CD8-positive, alpha-beta memory T cell (primary cell): ENCODE measurements around the gene CLCN6. TPM values are rescaled to one million over a fixed set of nuclear protein-coding genes. Genes with fewer than 3 reads are reported as not detected.

Source experiments
- CTCF ChIA-PET: fragments of 350-600 bp; sonication (Branson Sonifier 250); formaldehyde crosslinking; loops from one replicate; lab custom pipeline; 2021; ENCODE audit warnings: antibody characterized with exemption; lab: Charles Lee
- POLR2A ChIA-PET: fragments of 350-600 bp; sonication (Branson Sonifier 250); formaldehyde crosslinking; loops from one replicate; lab custom pipeline; 2021; ENCODE audit warnings: antibody characterized with exemption; lab: Charles Lee
- DNase-seq, 5 donors: peaks; one replicate each; pipeline versions ENCODE4 v3.0.0 to v3.0.0-alpha.2; 2020 to 2022; ENCODE audit warnings: mixed read lengths in 1 of 5
- H3K27ac ChIP-seq: one replicate; pipeline ENCODE4 v1.7.0; 2013; ENCODE audit warnings: low read depth, mild to moderate bottlenecking, low read length, moderate library complexity
- H3K27me3 ChIP-seq: 2 replicates; pipeline ENCODE4 v1.7.0; 2013; ENCODE audit warnings: low read length, mild to moderate bottlenecking; ENCODE audit not compliant: insufficient read depth, poor library complexity, severe bottlenecking
- H3K36me3 ChIP-seq: 2 replicates; pipeline ENCODE4 v1.7.0; 2013; ENCODE audit warnings: mild to moderate bottlenecking, low read length, moderate library complexity; ENCODE audit not compliant: insufficient read depth
- H3K4me1 ChIP-seq: 2 replicates; pipeline ENCODE4 v1.7.0; 2013; ENCODE audit warnings: mild to moderate bottlenecking, low read length, moderate library complexity; ENCODE audit not compliant: insufficient read depth
- H3K4me3 ChIP-seq: 2 replicates; pipeline ENCODE4 v1.7.0; 2013; ENCODE audit warnings: mild to moderate bottlenecking, low read length
- H3K9me3 ChIP-seq: 2 replicates; pipeline ENCODE4 v1.7.0; 2013; ENCODE audit warnings: mild to moderate bottlenecking, low read length
- H3K27ac Mint-ChIP-seq, 8 donors: one replicate each; pipeline ENCODE4 v1.8.0; 2020 to 2021; ENCODE audit warnings: mixed read lengths in 8 of 8, mild to moderate bottlenecking in 6 of 8, inconsistent platforms in 3 of 8, moderate library complexity in 3 of 8
- H3K27me3 Mint-ChIP-seq, 2 donors: one replicate each; pipeline ENCODE4 v1.8.0; 2020 to 2021; ENCODE audit warnings: mixed read lengths in 2 of 2, mild to moderate bottlenecking in 1 of 2, moderate library complexity in 1 of 2
- H3K36me3 Mint-ChIP-seq, 3 donors: one replicate each; pipeline ENCODE4 v1.8.0; 2020 to 2021; ENCODE audit warnings: mixed read lengths in 3 of 3, inconsistent platforms in 1 of 3, mild to moderate bottlenecking in 1 of 3
- H3K4me1 Mint-ChIP-seq, 3 donors: one replicate each; pipeline ENCODE4 v1.8.0; 2020 to 2021; ENCODE audit warnings: mixed read lengths in 3 of 3, inconsistent platforms in 1 of 3, mild to moderate bottlenecking in 1 of 3
- H3K4me3 Mint-ChIP-seq, 7 donors: one replicate each; pipeline ENCODE4 v1.8.0; 2020 to 2021; ENCODE audit warnings: mixed read lengths in 7 of 7, mild to moderate bottlenecking in 6 of 7, moderate library complexity in 4 of 7, inconsistent platforms in 2 of 7
- H3K9me3 Mint-ChIP-seq, 5 donors: one replicate each; pipeline ENCODE4 v1.8.0; 2020 to 2022; ENCODE audit warnings: mixed read lengths in 5 of 5, mild to moderate bottlenecking in 3 of 5, moderate library complexity in 2 of 5, inconsistent platforms in 1 of 5
- polyA plus RNA-seq: library from polyadenylated mRNA; unstranded; fragments of 300-500 nt; fragmentation: Illumina TruSeq; gene quantifications from one replicate; pipeline ENCODE4 v1.2.3, GENCODE V29; 2021
- total RNA-seq, 2 experiments: library from RNA; stranded (reverse); gene quantifications; one replicate each; pipeline ENCODE4 v1.2.3, GENCODE V29; 2021

CLCN6 gene
- total and polyA plus RNA-seq, 3 experiments from 2014 or later = 1.7 to 9.3 (median 8.9) TPM

DNA sequence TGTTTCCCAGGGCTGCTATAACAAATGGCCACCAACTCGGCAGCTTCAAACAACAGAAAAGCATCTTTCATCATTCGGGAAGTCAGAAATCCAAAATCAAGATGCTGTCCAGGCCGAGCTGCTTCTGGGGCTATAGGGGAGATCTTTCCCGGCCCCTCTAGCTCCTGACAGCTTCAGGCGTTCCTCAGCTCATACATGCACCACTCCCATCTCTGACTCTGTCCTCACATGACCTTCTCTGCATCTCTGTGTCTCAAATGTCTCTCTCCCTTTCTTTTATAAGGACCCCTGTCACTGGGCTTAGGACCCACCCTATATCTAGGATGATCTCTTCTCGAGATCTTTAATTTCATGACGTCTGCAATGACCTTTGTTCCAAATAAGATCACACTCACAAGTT, 66.6 kb downstream of the CLCN6 start:
- DNase-seq = no peak
- Histone ChIP-seq H3K27ac (no peak overlapping the region), H3K9me3 (no peaks in the 10 kb centered on the region), H3K36me3 (no peaks in the 10 kb centered on the region), H3K27me3 (no peaks in the 10 kb centered on the region), H3K4me1 (no peaks in the 10 kb centered on the region), H3K4me3 (no peak overlapping the region)
- ChIA-PET CTCF (no interaction called here), POLR2A (no interaction called here)
- Mint-ChIP-seq H3K4me3 (no peak overlapping the region), H3K4me1 (no peaks in the 10 kb centered on the region), H3K9me3 (no peaks in the 10 kb centered on the region), H3K27ac (no peak overlapping the region), H3K27me3 (peaks cover 19 to 35% of the 10 kb centered on the region in 2 donors), H3K36me3 (no peaks in the 10 kb centered on the region)

DNA sequence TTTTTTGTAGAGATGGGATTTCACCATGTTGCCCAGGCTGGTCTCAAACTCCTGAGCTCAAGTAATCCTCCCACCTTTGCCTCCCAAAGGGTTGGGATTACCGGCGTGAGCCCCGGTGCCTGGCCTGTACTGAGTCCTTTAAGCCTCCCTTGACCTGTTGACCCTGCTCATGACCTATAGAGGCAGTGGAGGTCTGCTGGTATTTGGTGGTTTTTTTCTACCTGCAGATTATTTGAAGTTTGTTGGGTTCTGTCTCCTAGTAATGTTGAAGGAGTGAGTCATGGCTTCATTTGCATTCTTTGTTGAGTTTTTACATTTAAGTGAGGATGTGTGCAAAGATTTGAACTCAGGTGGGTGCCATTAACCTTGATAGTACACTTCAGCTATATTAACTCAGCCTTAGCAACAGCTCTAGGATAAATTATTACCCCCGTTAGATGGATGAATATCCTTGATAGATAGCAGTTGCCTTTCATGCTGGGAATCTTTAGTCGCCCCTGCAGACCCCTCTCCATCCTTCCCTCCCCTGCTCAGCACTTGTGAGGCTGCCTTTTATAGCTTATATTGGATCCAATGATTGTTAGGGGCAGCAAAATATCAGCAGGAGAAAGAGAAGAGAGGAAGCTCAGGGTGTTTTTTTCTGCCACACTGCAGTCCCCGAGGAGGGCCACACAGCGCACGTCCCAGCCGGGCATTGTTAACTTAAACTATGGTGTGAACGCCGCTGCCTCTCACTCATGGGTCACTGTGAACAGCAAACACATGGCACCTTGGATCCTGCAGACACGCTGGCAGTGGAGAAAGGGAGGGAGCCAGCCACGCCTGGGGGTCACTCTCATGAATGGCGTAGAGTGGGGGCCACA, 67.6 kb downstream of the CLCN6 start:
- H3K4me1 ChIP-seq = no peaks in the 10 kb centered on the region
- Mint-ChIP-seq H3K27me3 (peaks cover 21 to 35% of the 10 kb centered on the region in 2 donors), H3K4me1 (no peaks in the 10 kb centered on the region), H3K4me3 (no peak overlapping the region), H3K36me3 (no peaks in the 10 kb centered on the region), H3K9me3 (no peaks in the 10 kb centered on the region), H3K27ac (no peak overlapping the region)
- no peaks in the 10 kb centered on the region for H3K9me3 ChIP-seq
- no peaks in the 10 kb centered on the region for H3K36me3 ChIP-seq
- H3K27ac ChIP-seq = no peak overlapping the region
- POLR2A ChIA-PET = no interaction called here
- no peak overlapping the region for H3K4me3 ChIP-seq
- no peak for DNase-seq
- CTCF ChIA-PET = no interaction called here
- no peaks in the 10 kb centered on the region for H3K27me3 ChIP-seq

DNA sequence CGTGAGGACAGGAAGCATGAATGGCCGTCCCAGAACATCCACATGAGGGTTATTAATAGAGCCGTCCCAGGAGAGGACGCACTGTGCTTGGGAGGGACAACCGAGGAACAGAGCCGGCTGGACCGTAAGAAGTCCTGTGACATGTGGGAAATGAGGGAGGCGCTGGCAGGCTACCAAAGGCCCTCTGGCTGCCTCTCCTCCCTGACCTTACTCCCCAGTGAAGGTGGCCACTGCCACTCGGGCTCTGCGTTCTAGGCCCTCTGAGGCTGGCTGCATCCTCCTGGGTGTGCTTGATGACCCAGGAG, 68.2 kb downstream of the CLCN6 start:
- H3K27ac ChIP-seq = no peak overlapping the region
- ChIA-PET CTCF (no interaction called here), POLR2A (no interaction called here)
- no peaks in the 10 kb centered on the region for H3K9me3 ChIP-seq
- DNase-seq = no peak
- Mint-ChIP-seq H3K36me3 (no peaks in the 10 kb centered on the region), H3K4me3 (no peak overlapping the region), H3K27me3 (peaks cover 22 to 39% of the 10 kb centered on the region in 2 donors), H3K27ac (no peak overlapping the region), H3K4me1 (no peaks in the 10 kb centered on the region), H3K9me3 (no peaks in the 10 kb centered on the region)
- no peaks in the 10 kb centered on the region for H3K27me3 ChIP-seq
- no peak overlapping the region for H3K4me3 ChIP-seq
- H3K36me3 ChIP-seq = no peaks in the 10 kb centered on the region
- H3K4me1 ChIP-seq = no peaks in the 10 kb centered on the region

DNA sequence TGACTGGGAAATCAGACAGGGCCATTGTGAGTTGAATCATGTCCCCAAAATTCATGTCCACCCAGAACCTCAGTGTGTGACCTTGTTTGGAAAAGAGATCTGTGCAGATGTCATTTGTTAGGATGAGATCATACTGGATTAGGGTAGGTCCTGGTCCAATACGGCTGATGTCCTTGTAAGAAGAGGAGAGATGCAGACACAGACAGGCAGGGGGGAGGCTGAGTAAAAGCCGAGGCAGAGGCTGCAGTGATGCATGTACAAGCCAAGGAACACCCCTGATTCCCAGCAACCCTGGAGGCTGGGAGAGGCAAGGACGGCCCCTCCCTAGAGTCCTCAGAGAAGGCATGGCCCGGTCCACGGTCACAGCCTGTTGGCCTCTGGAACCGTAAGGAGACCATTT, 68.6 kb downstream of the CLCN6 start:
- ChIA-PET POLR2A (no interaction called here), CTCF (no interaction called here)
- Mint-ChIP-seq H3K36me3 (no peaks in the 10 kb centered on the region), H3K4me3 (no peak overlapping the region), H3K27me3 (peaks cover 24 to 37% of the 10 kb centered on the region in 2 donors), H3K9me3 (no peaks in the 10 kb centered on the region), H3K27ac (no peak overlapping the region), H3K4me1 (no peaks in the 10 kb centered on the region)
- H3K9me3 ChIP-seq = no peaks in the 10 kb centered on the region
- H3K4me3 ChIP-seq = no peak overlapping the region
- H3K27me3 ChIP-seq = no peaks in the 10 kb centered on the region
- no peak overlapping the region for H3K27ac ChIP-seq
- H3K4me1 ChIP-seq = no peaks in the 10 kb centered on the region
- DNase-seq = no peak
- no peaks in the 10 kb centered on the region for H3K36me3 ChIP-seq

DNA sequence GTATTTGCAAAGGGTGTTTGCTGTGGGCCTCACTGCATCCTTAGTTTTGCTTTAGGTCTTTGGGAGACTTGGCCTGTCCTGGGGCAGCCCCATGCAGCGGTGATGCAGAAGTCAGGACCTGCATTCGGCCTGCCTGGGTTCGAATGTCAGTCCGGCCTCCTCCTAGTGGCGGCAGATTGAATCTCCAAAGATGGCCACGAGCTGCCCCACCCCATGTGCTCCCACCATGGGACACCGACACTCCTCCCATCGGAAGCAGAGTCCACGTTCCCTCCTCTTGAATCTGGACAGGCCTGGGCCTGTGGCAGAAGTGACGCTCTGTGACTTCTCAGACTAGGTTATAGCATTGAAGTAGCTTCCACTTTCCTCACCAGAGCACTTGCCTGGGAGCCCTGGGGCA, 69.1 kb downstream of the CLCN6 start:
- DNase-seq = no peak
- H3K36me3 ChIP-seq = no peaks in the 10 kb centered on the region
- Mint-ChIP-seq H3K4me3 (no peak overlapping the region), H3K36me3 (no peaks in the 10 kb centered on the region), H3K27me3 (peaks cover 21 to 34% of the 10 kb centered on the region in 2 donors), H3K27ac (no peak overlapping the region), H3K9me3 (no peaks in the 10 kb centered on the region), H3K4me1 (no peaks in the 10 kb centered on the region)
- no peaks in the 10 kb centered on the region for H3K4me1 ChIP-seq
- ChIA-PET CTCF (no interaction called here), POLR2A (no interaction called here)
- no peak overlapping the region for H3K27ac ChIP-seq
- no peaks in the 10 kb centered on the region for H3K9me3 ChIP-seq
- no peaks in the 10 kb centered on the region for H3K27me3 ChIP-seq
- H3K4me3 ChIP-seq = no peak overlapping the region

DNA sequence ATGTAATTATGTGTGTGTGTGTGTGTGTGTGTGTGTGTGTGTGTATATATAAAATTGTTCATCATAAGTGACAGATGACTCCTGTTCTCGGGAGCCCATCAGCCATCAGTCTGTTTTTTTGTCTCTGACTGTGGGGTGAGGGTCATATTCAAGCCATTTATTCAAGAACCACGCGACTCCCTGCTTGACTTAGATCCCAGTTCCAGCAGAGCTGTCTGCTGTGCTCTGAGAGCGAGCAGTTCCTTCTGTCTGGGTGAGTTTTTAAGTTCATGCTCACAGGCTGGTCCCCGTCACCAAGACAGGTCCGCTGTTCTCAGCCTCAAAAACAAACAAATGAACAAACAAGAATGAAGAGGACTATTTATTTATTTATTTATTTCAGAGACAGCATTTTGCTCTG, 71.1 kb downstream of the CLCN6 start:
- H3K4me1 Mint-ChIP-seq = no peaks in the 10 kb centered on the region
- Histone ChIP-seq H3K36me3 (no peaks in the 10 kb centered on the region), H3K9me3 (no peaks in the 10 kb centered on the region), H3K4me3 (no peak overlapping the region), H3K27me3 (no peaks in the 10 kb centered on the region), H3K4me1 (no peaks in the 10 kb centered on the region), H3K27ac (no peak overlapping the region)
- H3K36me3 Mint-ChIP-seq = no peaks in the 10 kb centered on the region
- CTCF ChIA-PET = interaction anchor here (0.7 kb wide), 1 partner anchor 8 kb away, joined by 3 read pairs; no protein-coding TSS in a partner anchor
- H3K27ac Mint-ChIP-seq = no peak overlapping the region
- no peak overlapping the region for H3K4me3 Mint-ChIP-seq
- DNase-seq = no peak
- H3K27me3 Mint-ChIP-seq = peaks cover 22 to 31% of the 10 kb centered on the region in 2 donors
- POLR2A ChIA-PET = no interaction called here
- no peaks in the 10 kb centered on the region for H3K9me3 Mint-ChIP-seq

DNA sequence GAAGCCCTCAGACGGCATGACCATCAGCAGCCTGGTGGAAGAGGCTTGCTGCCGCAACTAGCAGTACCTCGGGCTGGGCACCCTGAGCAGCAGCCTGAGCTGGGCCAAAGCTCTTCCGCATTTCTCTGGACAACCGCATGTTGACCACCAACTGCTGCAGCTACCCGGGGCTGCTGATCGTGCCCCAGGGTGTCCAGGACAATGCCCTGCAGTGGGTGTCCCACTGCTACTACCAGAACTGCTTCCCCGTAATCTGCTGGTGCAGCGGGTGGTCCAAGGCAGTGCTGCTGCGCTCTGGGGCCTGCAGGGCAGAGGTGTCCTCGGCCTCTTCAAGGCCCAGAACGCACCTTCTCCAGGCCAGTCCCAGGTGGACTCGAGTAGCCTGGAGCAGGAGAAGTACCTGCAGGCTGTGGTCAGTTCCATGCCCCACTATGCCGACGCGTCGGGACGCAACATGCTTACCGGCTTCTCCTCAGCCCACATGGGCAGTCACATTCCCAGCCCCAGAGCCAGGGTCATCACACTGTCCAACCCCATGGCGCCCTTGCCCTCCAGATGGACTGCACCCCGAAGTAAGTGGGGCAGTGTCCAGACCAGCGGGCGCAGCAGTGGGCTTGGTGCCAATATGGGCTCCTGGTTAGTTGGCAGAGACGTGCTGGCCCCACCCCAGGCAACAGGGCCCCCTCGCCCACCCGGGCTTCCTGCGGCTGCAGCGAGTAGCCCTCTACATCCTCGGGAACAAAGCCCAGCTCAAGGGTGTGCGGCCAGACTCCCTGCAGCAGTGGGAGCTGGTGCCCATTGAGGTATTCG, 72.3 kb downstream of the CLCN6 start:
- Mint-ChIP-seq H3K9me3 (no peaks in the 10 kb centered on the region), H3K27ac (no peak overlapping the region), H3K27me3 (peaks cover 19 to 34% of the 10 kb centered on the region in 2 donors), H3K4me3 (no peak overlapping the region), H3K4me1 (no peaks in the 10 kb centered on the region), H3K36me3 (no peaks in the 10 kb centered on the region)
- H3K27ac ChIP-seq = no peak overlapping the region
- no peak overlapping the region for H3K4me3 ChIP-seq
- no peaks in the 10 kb centered on the region for H3K9me3 ChIP-seq
- no peaks in the 10 kb centered on the region for H3K4me1 ChIP-seq
- DNase-seq = no peak
- POLR2A ChIA-PET = no interaction called here
- no peaks in the 10 kb centered on the region for H3K27me3 ChIP-seq
- no peaks in the 10 kb centered on the region for H3K36me3 ChIP-seq
- CTCF ChIA-PET = no interaction called here

DNA sequence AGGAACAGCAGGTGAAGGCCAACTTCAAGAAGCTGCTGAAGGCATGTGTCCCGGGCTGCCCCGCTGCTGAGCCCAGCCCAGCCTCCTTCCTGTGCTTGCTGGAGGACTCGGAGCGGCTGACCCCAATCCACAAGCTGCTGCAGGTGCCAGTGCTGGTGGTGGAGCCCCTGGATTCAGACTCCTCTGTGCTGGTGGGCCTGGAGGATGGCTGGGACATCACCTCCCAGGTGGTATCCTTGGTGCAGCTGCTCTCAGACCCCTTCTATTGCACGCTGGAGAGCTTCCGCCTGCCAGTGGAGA, 72.8 kb downstream of the CLCN6 start:
- Histone ChIP-seq H3K4me3 (no peak overlapping the region), H3K36me3 (no peaks in the 10 kb centered on the region), H3K9me3 (no peaks in the 10 kb centered on the region), H3K27ac (no peak overlapping the region), H3K4me1 (no peaks in the 10 kb centered on the region), H3K27me3 (no peaks in the 10 kb centered on the region)
- H3K36me3 Mint-ChIP-seq = no peaks in the 10 kb centered on the region
- no peaks in the 10 kb centered on the region for H3K9me3 Mint-ChIP-seq
- ChIA-PET CTCF (no interaction called here), POLR2A (interaction anchor here (0.5 kb wide), 1 partner anchor 32 kb away, joined by 3 read pairs; no protein-coding TSS in a partner anchor)
- H3K27me3 Mint-ChIP-seq = peaks cover 19 to 39% of the 10 kb centered on the region in 2 donors
- DNase-seq = no peak
- H3K4me3 Mint-ChIP-seq = no peak overlapping the region
- H3K27ac Mint-ChIP-seq = no peak overlapping the region
- no peaks in the 10 kb centered on the region for H3K4me1 Mint-ChIP-seq
